C4-2B (cell line): ENCODE results near the gene RAB1A.

Experiments used
- ZFX ChIP-seq: fragments of 450-650 bp; IDR thresholded peaks from 2 replicates; pipeline ENCODE4 v1.6.1; 2017
- TF ChIP-seq, protein P1 (sequence below): fragments of 450-650 bp; conservative IDR thresholded peaks from 2 replicates; pipeline ENCODE4 v1.5.1; 2017; ENCODE audit warnings: mild to moderate bottlenecking

GRCh38 chr2:65072181-65072970 lies 57.5 kb downstream of the RAB1A start:
- TF ChIP-seq, protein P1, sequence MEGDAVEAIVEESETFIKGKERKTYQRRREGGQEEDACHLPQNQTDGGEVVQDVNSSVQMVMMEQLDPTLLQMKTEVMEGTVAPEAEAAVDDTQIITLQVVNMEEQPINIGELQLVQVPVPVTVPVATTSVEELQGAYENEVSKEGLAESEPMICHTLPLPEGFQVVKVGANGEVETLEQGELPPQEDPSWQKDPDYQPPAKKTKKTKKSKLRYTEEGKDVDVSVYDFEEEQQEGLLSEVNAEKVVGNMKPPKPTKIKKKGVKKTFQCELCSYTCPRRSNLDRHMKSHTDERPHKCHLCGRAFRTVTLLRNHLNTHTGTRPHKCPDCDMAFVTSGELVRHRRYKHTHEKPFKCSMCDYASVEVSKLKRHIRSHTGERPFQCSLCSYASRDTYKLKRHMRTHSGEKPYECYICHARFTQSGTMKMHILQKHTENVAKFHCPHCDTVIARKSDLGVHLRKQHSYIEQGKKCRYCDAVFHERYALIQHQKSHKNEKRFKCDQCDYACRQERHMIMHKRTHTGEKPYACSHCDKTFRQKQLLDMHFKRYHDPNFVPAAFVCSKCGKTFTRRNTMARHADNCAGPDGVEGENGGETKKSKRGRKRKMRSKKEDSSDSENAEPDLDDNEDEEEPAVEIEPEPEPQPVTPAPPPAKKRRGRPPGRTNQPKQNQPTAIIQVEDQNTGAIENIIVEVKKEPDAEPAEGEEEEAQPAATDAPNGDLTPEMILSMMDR: no peak
- no peak for TF ChIP-seq ZFX
